ENCODE measurements around the gene OSBPL5. TPM values are rescaled to one million over a fixed set of nuclear protein-coding genes. Genes with fewer than 3 reads are reported as not detected.
"Not testable (repeated sequence)": the region's sequence is repeated elsewhere in the genome, so short reads cannot be mapped to it uniquely, and the experiment has no call there.

The OSBPL5 gene
- total RNA-seq, 4 donors from 2014 or later = 37.3 to 211 (median 105) TPM

GRCh38 chr11:3119141-3119821, 45.8 kb downstream of the OSBPL5 start:
- Histone ChIP-seq H3K27me3 (no peaks in the 10 kb centered on the region), H3K4me1 (peaks cover 8 to 17% (median 14%) of the 10 kb centered on the region in 4 donors), H3K36me3 (peaks cover 0 to 16% (median 3%) of the 10 kb centered on the region in 4 donors), H3K9me3 (peaks cover 0 to under 1% of the 10 kb centered on the region in 2 donors), H3K27ac (no peak overlapping the region), H3K4me3 (no peak overlapping the region)
- intact Hi-C loops (cut with DNase I; ENCODE audit: low total_unique reads) = no loop called here
- TF ChIP-seq EP300 (IDR thresholded peaks at IDR 0.05; ENCODE audit: low read depth) = no peak
- TF ChIP-seq CTCF (IDR thresholded peaks at IDR 0.05) = no peak
- TF ChIP-seq POLR2AphosphoS5 (IDR thresholded peaks at IDR 0.05) = no peak
- TF ChIP-seq POLR2A (IDR thresholded peaks at IDR 0.05) = no peak
- DNase-seq = peak; percentile 5
- in situ Hi-C loops (cut with MboI; ENCODE audit: low pct_ligation_motif_present in 1 of 4, low pct_unique_long_range_greater_than_20kb in 1 of 4, low sequenced_read_pairs in 3 of 4) = loop anchor here in 1 of 4 donors (25.0 kb wide), 1 partner anchor 93 kb away; the partner anchor contains the start of gene MRGPRG
- WGBS, 2 donors (ENCODE audit: low coverage in 1 of 2) = 92% methylated on average over 13 of the region's 14 CpGs; no CpG with 5 or more reads in 1 of the 2 donors

- Histone ChIP-seq H3K9me3 (peaks cover 0 to 4% of the 10 kb centered on the region in 2 donors), H3K4me3 (no peak overlapping the region), H3K4me1 (peaks cover 0 to 4% (median 0%) of the 10 kb centered on the region in 4 donors), H3K27me3 (no peaks in the 10 kb centered on the region), H3K27ac (no peak overlapping the region), H3K36me3 (peaks cover 0 to 16% (median 3%) of the 10 kb centered on the region in 4 donors)
- intact Hi-C loops (cut with DNase I; ENCODE audit: low total_unique reads) = no loop called here
- WGBS, 2 donors (ENCODE audit: low coverage in 1 of 2) = 88 to 91% methylated on average over 3 of the region's 3 CpGs
- in situ Hi-C loops (cut with MboI; ENCODE audit: low pct_ligation_motif_present in 1 of 4, low pct_unique_long_range_greater_than_20kb in 1 of 4, low sequenced_read_pairs in 3 of 4) = loop anchor here in 1 of 4 donors (25.0 kb wide), 1 partner anchor 97 kb away; the partner anchor contains the start of gene MRGPRG
- DNase-seq = no peak
- no peak for TF ChIP-seq CTCF (IDR thresholded peaks at IDR 0.05)
- no peak for TF ChIP-seq EP300 (IDR thresholded peaks at IDR 0.05; ENCODE audit: low read depth)
- no peak for TF ChIP-seq POLR2AphosphoS5 (IDR thresholded peaks at IDR 0.05)
- no peak for TF ChIP-seq POLR2A (IDR thresholded peaks at IDR 0.05)
These were observed 49.8 kb downstream of the OSBPL5 start for GRCh38 chr11:3115321-3115720.

- H3K4me1 ChIP-seq; DNase-seq; H3K27ac ChIP-seq; H3K4me3 ChIP-seq; H3K27me3 ChIP-seq; H3K9me3 ChIP-seq; intact Hi-C loops (cut with DNase I; ENCODE audit: low total_unique reads): not testable (repeated sequence)
- H3K36me3 ChIP-seq = peaks cover 0 to 13% (median 3%) of the 10 kb centered on the region in 4 donors
- in situ Hi-C loops (cut with MboI; ENCODE audit: low pct_ligation_motif_present in 1 of 4, low pct_unique_long_range_greater_than_20kb in 1 of 4, low sequenced_read_pairs in 3 of 4) = loop anchor here in 1 of 4 donors (25.0 kb wide), 1 partner anchor 99 kb away; the partner anchor contains the start of gene MRGPRG
These were observed 51.4 kb downstream of the OSBPL5 start for GRCh38 chr11:3113661-3114060.

- no peaks in the 10 kb centered on the region for H3K27me3 ChIP-seq
- TF ChIP-seq CTCF (IDR thresholded peaks at IDR 0.05) (no peak), POLR2A (IDR thresholded peaks at IDR 0.05) (no peak), EP300 (IDR thresholded peaks at IDR 0.05; ENCODE audit: low read depth) (no peak), POLR2AphosphoS5 (IDR thresholded peaks at IDR 0.05) (no peak)
- intact Hi-C loops (cut with DNase I; ENCODE audit: low total_unique reads) = no loop called here
- DNase-seq = no peak
- H3K36me3 ChIP-seq = peaks cover 0 to 13% (median 3%) of the 10 kb centered on the region in 4 donors
- H3K4me1 ChIP-seq = peaks cover 0 to 4% (median 0%) of the 10 kb centered on the region in 4 donors
- H3K9me3 ChIP-seq = peaks cover 0 to 4% of the 10 kb centered on the region in 2 donors
- no peak overlapping the region for H3K27ac ChIP-seq
- in situ Hi-C loops (cut with MboI; ENCODE audit: low pct_ligation_motif_present in 1 of 4, low pct_unique_long_range_greater_than_20kb in 1 of 4, low sequenced_read_pairs in 3 of 4) = loop anchor here in 1 of 4 donors (25.0 kb wide), 1 partner anchor 100 kb away; the partner anchor contains the start of gene MRGPRG
- no peak overlapping the region for H3K4me3 ChIP-seq
- WGBS, 2 donors (ENCODE audit: low coverage in 1 of 2) = 72 to 85% methylated on average over 4 to 9 of the region's 9 CpGs
These were observed 53.0 kb downstream of the OSBPL5 start for GRCh38 chr11:3111919-3112690.
